Measurements from ENCODE around the gene GRAMD2B. TPM values are rescaled to one million over a fixed set of nuclear protein-coding genes. Genes with fewer than 3 reads are reported as not detected.

GRAMD2B gene
- total and polyA plus RNA-seq, 2 of the 8 experiments (the other 6 are each of a cell fraction or from before 2014, with no cell fraction given): 6.4 to 9.4 TPM

- Histone ChIP-seq H2BK12ac (ENCODE audit: low read depth, low read length) (no peak overlapping the region), H2AFZ (ENCODE audit: low read length) (no peak overlapping the region), H4K91ac (replicated peaks; ENCODE audit: insufficient read length, low read length) (no peak overlapping the region), H4K5ac (ENCODE audit: insufficient read length, low read depth, low read length) (no peak overlapping the region), H3K27ac (ENCODE audit: low read depth, low read length) (no peak overlapping the region), H2BK15ac (ENCODE audit: low read length) (no peak overlapping the region), H4K8ac (ENCODE audit: extremely low read depth, insufficient read depth, low read length) (no peak overlapping the region), H3K27me3 (replicated peaks in 1 of 4; ENCODE audit: control insufficient read depth in 3 of 4, extremely low read depth in 1 of 4, insufficient read depth in 3 of 4, low read length in 3 of 4) (no peaks in the 10 kb centered on the region), H3K9ac (replicated peaks in 1 of 4; ENCODE audit: extremely low read depth in 1 of 4, low read depth in 3 of 4, low read length in 3 of 4) (no peak overlapping the region), H3K79me1 (ENCODE audit: low read depth, low read length) (no peaks in the 10 kb centered on the region), H3K14ac (ENCODE audit: insufficient read length) (no peak overlapping the region), H3K79me2 (ENCODE audit: control insufficient read depth in 1 of 2, insufficient read depth in 2 of 2, low read length in 2 of 2) (no peaks in the 10 kb centered on the region), H3K4me1 (replicated peaks in 1 of 4; ENCODE audit: control insufficient read depth in 3 of 4, insufficient read depth in 4 of 4, low read length in 3 of 4) (peaks cover 0 to 2% (median under 1%) of the 10 kb centered on the region in 4 experiments; a peak in 3 of 7 replicates), H3K4me3 (ENCODE audit: extremely low read depth in 1 of 4, insufficient read depth in 2 of 4, low read depth in 3 of 4, low read length in 4 of 4) (no peak overlapping the region), H3K4me2 (ENCODE audit: insufficient read depth in 1 of 2, low read depth in 2 of 2, low read length in 2 of 2) (no peak overlapping the region), H4K20me1 (replicated peaks in 1 of 2; ENCODE audit: control insufficient read depth in 1 of 2, insufficient read depth in 2 of 2, low read length in 2 of 2) (peaks cover 0 to 1% of the 10 kb centered on the region in 2 experiments), H3K23me2 (ENCODE audit: low read depth, low read length) (no peaks in the 10 kb centered on the region), H2BK20ac (ENCODE audit: low read length) (no peak overlapping the region), H3K9me3 (ENCODE audit: insufficient read depth in 2 of 2, low read depth in 1 of 2, low read length in 1 of 2) (no peaks in the 10 kb centered on the region), H3K18ac (ENCODE audit: extremely low read depth, low read length) (no peak overlapping the region), H2AK5ac (ENCODE audit: low read depth, low read length) (no peak overlapping the region), H3K23ac (ENCODE audit: insufficient read length) (no peak overlapping the region), H2BK5ac (ENCODE audit: low read depth, low read length) (no peak overlapping the region), H2BK120ac (replicated peaks; ENCODE audit: low read depth, low read length) (no peak overlapping the region), H3K56ac (replicated peaks; ENCODE audit: insufficient read length, low read depth, low read length) (no peak overlapping the region), H3K4ac (replicated peaks; ENCODE audit: insufficient read length, low read depth, low read length) (no peak overlapping the region), H3K36me3 (ENCODE audit: control insufficient read depth in 2 of 4, insufficient read depth in 4 of 4, low read length in 3 of 4) (peaks cover 8 to 39% (median 21%) of the 10 kb centered on the region in 4 experiments; a peak in 7 of 8 replicates)
- WGBS, 2 experiments (ENCODE audit: extremely low coverage in 1 of 2, insufficient coverage in 1 of 2, insufficient read length in 1 of 2, insufficient replicate concordance in 2 of 2, low coverage in 1 of 2, low lambda C conversion rate in 2 of 2, missing lambda C conversion rate in 1 of 2): 92% methylated on average over 2 of the region's 2 CpGs; no CpG with 5 or more reads in 1 of the 2 experiments
- DNase-seq (ENCODE audit: low read depth in 1 of 2, low spot score in 2 of 2) (peak in 1 of 2 experiments; percentile 10), FAIRE-seq (no peak)
- CTCF ChIA-PET (ENCODE audit: partially characterized antibody): interaction anchor here (0.5 to 7.2 kb wide), 22 partner anchors 9 to 810 kb away, joined by 3 to 125 read pairs (median 4); partner anchors contain the start of genes ALDH7A1 and PHAX
- no peak for TF ChIP-seq TEAD4 (IDR thresholded peaks at IDR 0.05; ENCODE audit: low read depth, low read length)
- TF ChIP-seq SP2 (IDR thresholded peaks at IDR 0.05; ENCODE audit: low read length): no peak
- TF ChIP-seq FOSL1 (IDR thresholded peaks at IDR 0.05; ENCODE audit: insufficient read depth, low read depth, low read length): no peak
- no peak for TF ChIP-seq RBBP5 (IDR thresholded peaks at IDR 0.05; ENCODE audit: borderline replicate concordance, low read depth, low read length)
- TF ChIP-seq CHD1 (IDR thresholded peaks at IDR 0.05; ENCODE audit: low read depth, low read length): no peak
- TF ChIP-seq BRCA1 (IDR thresholded peaks at IDR 0.05; ENCODE audit: low read depth, low read length): no peak
- TF ChIP-seq SRF (IDR thresholded peaks at IDR 0.05; ENCODE audit: low read depth, low read length): no peak
- TF ChIP-seq SP4 (IDR thresholded peaks at IDR 0.05; ENCODE audit: low read length): no peak
- TF ChIP-seq EZH2 (IDR thresholded peaks at IDR 0.05; ENCODE audit: low read depth, low read length, severe bottlenecking): no peak
- no peak for TF ChIP-seq BACH1 (IDR thresholded peaks at IDR 0.05; ENCODE audit: low read length)
- TF ChIP-seq ZNF274 (IDR thresholded peaks at IDR 0.05; ENCODE audit: borderline replicate concordance, extremely low read depth, low read length): no peak
- POLR2A ChIA-PET (ENCODE audit: partially characterized antibody): interaction anchor here (0.7 to 1.4 kb wide), 3 partner anchors 44 to 127 kb away, joined by 3 read pairs; no protein-coding TSS in a partner anchor
Observed at GRCh38 chr5:126543660-126544059, 120.5 kb downstream of the GRAMD2B start.

Measured in H1 (cell line).